Prostate gland (tissue), 2 donors: ENCODE results near the gene RASGRF2. TPM values are rescaled to one million over a fixed set of nuclear protein-coding genes. Genes with fewer than 3 reads are reported as not detected.

Source experiments
- DNase-seq: peaks from one replicate; pipeline ENCODE4 v3.0.0-alpha.2; 2019; ENCODE audit warnings: low spot score
- H3K27ac ChIP-seq, 2 donors: fragments of 200-600 bp; sonication (generic); 2 replicates each; pipeline ENCODE4 v1.5.1; 2017 to 2019
- H3K27me3 ChIP-seq: fragments of 200-600 bp; sonication (generic); replicated peaks from 2 replicates; pipeline ENCODE4 v1.5.1; 2019; ENCODE audit not compliant: insufficient read depth
- H3K36me3 ChIP-seq, 2 donors: fragments of 200-600 bp; sonication (generic); 1 replicate in 1 of 2; 2 replicates in 1 of 2; pipeline versions ENCODE4 v1.5.1 to v1.8.1; 2017 to 2019
- H3K4me1 ChIP-seq: fragments of 200-600 bp; sonication (generic); replicated peaks from 2 replicates; pipeline ENCODE4 v1.5.1; 2019
- H3K4me3 ChIP-seq, 2 donors: fragments of 200-600 bp; sonication (generic); 2 replicates each; pipeline ENCODE4 v1.5.1; 2017 to 2019
- H3K9me3 ChIP-seq: fragments of 200-600 bp; sonication (generic); 2 replicates; pipeline ENCODE4 v1.5.1; 2017
- CTCF ChIP-seq, 4 experiments: fragments of 200-600 bp in 2 of 4; fragments of 450-650 bp in 2 of 4; sonication (generic) in 2 of 4; IDR thresholded peaks; 1 replicate in 3 of 4; 2 replicates in 1 of 4; pipeline ENCODE4 v1.5.1; 2016 to 2019; ENCODE audit warnings: antibody characterized with exemption in 4 of 4, mild to moderate bottlenecking in 2 of 4, moderate library complexity in 2 of 4
- POLR2A ChIP-seq: fragments of 450-650 bp; IDR thresholded peaks from one replicate; pipeline ENCODE4 v1.6.1; 2016; ENCODE audit warnings: antibody characterized with exemption, mild to moderate bottlenecking
- POLR2AphosphoS5 ChIP-seq: sonication (generic); formaldehyde crosslinking; IDR thresholded peaks from one replicate; pipeline ENCODE4 v1.6.1; 2017; ENCODE audit warnings: antibody characterized with exemption
- WGBS: methylation state at CpG from one replicate; pipeline ENCODE4 v1.1.5; 2018; 5-methylcytosine and 5-hydroxymethylcytosine counted together
- intact Hi-C: fragments of 100-400 bp; cut with DNase I; formaldehyde crosslinking; loops from one replicate; pipeline ENCODE4 v1.14.2; 2022
- total RNA-seq, 2 donors: library from RNA; depleted of rRNA; stranded (reverse); fragments of >200 nt; gene quantifications; one replicate each; pipeline ENCODE4 v1.1.0, GENCODE V29; 2016

Gene RASGRF2
- total RNA-seq, 2 donors from 2014 or later: 3.0 to 7.6 TPM

DNA sequence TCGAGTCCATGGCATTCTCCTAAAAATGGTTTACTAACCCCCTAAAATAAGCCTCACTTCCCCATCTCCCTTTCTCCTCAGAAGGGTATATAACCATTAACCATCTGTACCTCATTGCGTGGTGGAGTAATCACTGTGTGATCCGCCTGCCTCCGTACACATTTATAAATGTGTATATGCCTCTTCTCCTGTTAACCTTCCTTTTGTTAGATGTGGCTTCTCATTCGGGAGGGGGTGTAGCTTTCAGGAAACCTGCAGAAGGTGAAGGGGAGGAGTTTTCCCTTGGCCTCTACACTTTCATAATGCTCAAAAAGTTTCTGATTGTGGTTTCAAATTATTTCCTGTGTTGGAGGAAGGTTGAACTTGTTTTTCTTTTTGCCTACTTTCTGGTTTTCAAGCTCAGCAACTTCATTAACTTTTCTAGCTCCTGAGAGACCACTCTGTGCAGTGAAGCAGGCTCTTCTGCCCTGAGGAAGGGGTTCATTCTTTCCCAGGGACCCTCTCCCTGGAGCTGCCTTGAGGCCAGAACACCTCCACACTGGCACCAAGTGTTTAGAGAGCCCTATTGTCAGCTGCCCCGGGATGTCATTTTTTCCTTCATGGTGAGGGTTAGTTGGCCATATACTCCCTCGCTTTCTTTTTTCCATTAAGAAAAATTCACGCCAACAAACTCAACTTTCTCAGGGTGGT, 46.9 kb downstream of the RASGRF2 start:
- WGBS: 77% methylated on average over 8 of the region's 8 CpGs
- intact Hi-C loops: no loop called here
- H3K4me3 ChIP-seq: no peak overlapping the region
- TF ChIP-seq POLR2A: no peak
- TF ChIP-seq CTCF (IDR thresholded peaks at IDR 0.05): no peak
- no peak for TF ChIP-seq POLR2AphosphoS5
- no peaks in the 10 kb centered on the region for H3K4me1 ChIP-seq
- H3K27me3 ChIP-seq: no peaks in the 10 kb centered on the region
- no peak for DNase-seq
- H3K9me3 ChIP-seq: no peaks in the 10 kb centered on the region
- no peak overlapping the region for H3K27ac ChIP-seq
- H3K36me3 ChIP-seq: no peaks in the 10 kb centered on the region

DNA sequence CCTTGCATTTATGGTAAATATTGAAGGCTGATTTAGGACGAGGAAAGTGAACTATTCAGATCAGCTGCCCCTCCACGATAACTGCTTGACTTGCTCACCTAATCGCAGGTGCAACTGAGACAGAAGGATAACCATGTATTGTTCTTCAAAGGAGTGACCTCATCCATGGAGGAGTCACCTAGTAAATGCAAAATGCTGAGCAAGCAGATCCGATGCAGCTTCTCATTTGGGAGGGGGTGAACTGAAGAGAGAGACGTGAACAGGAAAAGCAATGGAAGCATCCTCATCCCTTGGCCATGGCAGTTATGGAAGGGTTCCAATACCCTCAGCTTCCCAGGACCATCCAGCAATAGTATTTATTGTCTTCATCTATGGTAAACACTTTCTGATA, 47.5 kb downstream of the RASGRF2 start:
- TF ChIP-seq POLR2AphosphoS5 (no peak), CTCF (IDR thresholded peaks at IDR 0.05) (no peak), POLR2A (no peak)
- Histone ChIP-seq H3K4me1 (no peaks in the 10 kb centered on the region), H3K36me3 (no peaks in the 10 kb centered on the region), H3K27ac (no peak overlapping the region), H3K9me3 (no peaks in the 10 kb centered on the region), H3K27me3 (no peaks in the 10 kb centered on the region), H3K4me3 (no peak overlapping the region)
- 89% methylated on average over 5 of the region's 5 CpGs for WGBS
- DNase-seq: no peak
- intact Hi-C loops: no loop called here

DNA sequence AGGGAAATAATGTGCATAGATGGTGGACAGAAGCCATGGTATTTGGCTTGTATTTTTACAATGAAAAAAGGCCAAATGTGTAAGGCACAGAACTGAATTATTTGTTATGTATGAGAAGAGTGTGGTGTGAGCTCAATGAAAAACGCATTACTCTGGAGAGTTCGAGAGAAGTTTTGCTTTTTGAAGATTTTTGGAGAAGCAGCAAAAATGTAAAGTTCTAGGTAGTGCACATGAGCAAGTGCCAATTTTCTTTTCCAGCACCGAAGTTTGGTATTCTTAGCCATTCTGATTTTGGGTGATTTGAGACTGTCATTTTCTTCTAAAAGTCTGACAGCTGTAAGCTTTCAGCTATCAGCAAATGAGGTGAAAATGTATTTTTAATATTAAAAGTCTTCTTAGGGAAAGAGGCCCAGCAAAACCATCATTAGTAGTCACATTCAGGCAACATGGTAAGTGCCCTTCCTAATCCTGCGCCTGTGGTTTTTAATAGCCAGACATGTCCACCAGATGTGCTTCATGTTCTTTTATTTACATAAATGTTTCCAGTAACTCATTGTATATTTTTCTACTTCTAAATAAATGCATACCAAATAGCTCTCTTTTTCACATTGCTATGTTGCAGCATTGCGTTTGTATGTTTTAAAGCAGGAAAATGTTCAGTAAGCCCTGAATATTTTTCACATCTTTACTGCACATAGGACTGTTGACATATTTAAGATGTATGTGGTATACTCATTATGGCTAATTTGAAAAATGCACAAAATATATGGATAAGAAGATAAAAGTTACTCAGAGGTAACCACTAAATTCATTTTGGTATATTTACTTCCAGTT, 50.4 kb downstream of the RASGRF2 start:
- TF ChIP-seq CTCF (IDR thresholded peaks at IDR 0.05) (no peak), POLR2AphosphoS5 (no peak), POLR2A (no peak)

GRCh38 chr5:81014348-81014747, 54.2 kb downstream of the RASGRF2 start:
- 64% methylated on average over 3 of the region's 3 CpGs for WGBS
- intact Hi-C loops: no loop called here
- TF ChIP-seq POLR2A (no peak), CTCF (IDR thresholded peaks at IDR 0.05) (no peak), POLR2AphosphoS5 (no peak)

More for the DNA sequence above, 50.4 kb downstream of the RASGRF2 start:
- Histone ChIP-seq H3K4me3 (no peak overlapping the region), H3K27ac (no peak overlapping the region), H3K27me3 (no peaks in the 10 kb centered on the region), H3K4me1 (no peaks in the 10 kb centered on the region), H3K9me3 (no peaks in the 10 kb centered on the region), H3K36me3 (no peaks in the 10 kb centered on the region)
- 87% methylated on average over 5 of the region's 5 CpGs for WGBS
- no peak for DNase-seq
- intact Hi-C loops: no loop called here

DNA sequence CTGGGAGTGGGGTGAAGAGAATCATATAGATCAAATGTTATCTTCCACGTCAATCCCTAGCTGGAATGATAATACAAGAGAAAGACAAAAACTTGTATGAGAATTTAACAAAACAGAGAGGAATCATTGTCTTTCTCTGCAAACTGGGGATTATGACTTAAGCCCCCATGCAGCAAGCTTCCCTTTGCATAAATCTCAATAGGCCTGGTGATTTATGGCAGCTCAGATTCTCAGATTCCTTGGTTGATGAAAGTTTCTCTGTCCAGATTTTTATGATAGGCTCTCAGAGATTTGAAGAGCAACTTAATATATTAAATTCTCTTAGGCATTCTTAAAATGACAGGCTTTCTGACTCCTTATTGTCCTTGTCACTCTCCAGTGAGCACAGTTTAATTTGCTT, 56.0 kb downstream of the RASGRF2 start:
- Histone ChIP-seq H3K4me1 (no peaks in the 10 kb centered on the region), H3K4me3 (no peak overlapping the region), H3K27ac (no peak overlapping the region), H3K36me3 (no peaks in the 10 kb centered on the region), H3K9me3 (no peaks in the 10 kb centered on the region), H3K27me3 (no peaks in the 10 kb centered on the region)
- no peak for TF ChIP-seq POLR2AphosphoS5
- TF ChIP-seq CTCF (IDR thresholded peaks at IDR 0.05): no peak
- TF ChIP-seq POLR2A: no peak
- intact Hi-C loops: no loop called here
- 0% methylated on average over 1 of the region's 1 CpG for WGBS
- DNase-seq: no peak

More at GRCh38 chr5:81014348-81014747, 54.2 kb downstream of the RASGRF2 start:
- no peaks in the 10 kb centered on the region for H3K9me3 ChIP-seq
- H3K27me3 ChIP-seq: no peaks in the 10 kb centered on the region
- H3K36me3 ChIP-seq: no peaks in the 10 kb centered on the region
- no peak overlapping the region for H3K27ac ChIP-seq
- no peak overlapping the region for H3K4me3 ChIP-seq
- H3K4me1 ChIP-seq: no peaks in the 10 kb centered on the region
- no peak for DNase-seq
